ENCODE results near the gene EDAR.

DNA sequence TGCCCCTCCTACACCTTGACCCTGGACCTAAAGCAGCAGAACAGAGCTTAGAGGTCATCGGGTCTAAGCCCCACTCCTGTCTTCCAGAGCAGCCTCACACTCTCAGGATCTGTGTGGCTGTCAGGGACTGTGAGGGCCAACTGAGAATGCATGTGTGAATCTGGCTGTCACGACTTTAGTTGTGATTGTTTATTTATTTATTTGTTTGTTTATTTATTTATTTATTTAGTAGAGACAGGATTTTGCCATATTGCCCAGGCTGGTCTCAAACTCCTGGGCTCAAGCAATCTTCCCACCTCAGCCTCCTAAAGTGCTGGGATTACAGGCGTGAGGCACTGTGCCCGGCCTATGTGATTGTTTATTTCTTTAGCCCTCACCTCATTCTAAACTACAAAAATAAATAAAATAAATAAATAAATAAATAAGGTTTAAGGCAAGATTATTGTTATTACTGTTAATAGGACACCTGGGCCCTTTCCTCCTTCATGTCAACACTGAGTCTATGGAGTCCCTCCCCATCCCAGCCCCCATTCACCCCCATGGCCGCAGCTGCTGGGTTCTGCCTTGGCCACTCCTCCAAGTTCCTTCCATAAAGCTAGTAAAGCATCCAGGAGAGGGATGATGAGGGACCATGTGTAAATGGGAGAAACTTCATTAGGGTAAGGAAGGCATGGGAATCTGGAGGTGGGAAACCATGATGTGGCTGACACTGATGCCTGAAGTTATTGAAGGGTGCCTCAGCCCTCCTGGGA is 39.9 kb upstream of the EDAR start:
- TF ChIP-seq, protein P1, sequence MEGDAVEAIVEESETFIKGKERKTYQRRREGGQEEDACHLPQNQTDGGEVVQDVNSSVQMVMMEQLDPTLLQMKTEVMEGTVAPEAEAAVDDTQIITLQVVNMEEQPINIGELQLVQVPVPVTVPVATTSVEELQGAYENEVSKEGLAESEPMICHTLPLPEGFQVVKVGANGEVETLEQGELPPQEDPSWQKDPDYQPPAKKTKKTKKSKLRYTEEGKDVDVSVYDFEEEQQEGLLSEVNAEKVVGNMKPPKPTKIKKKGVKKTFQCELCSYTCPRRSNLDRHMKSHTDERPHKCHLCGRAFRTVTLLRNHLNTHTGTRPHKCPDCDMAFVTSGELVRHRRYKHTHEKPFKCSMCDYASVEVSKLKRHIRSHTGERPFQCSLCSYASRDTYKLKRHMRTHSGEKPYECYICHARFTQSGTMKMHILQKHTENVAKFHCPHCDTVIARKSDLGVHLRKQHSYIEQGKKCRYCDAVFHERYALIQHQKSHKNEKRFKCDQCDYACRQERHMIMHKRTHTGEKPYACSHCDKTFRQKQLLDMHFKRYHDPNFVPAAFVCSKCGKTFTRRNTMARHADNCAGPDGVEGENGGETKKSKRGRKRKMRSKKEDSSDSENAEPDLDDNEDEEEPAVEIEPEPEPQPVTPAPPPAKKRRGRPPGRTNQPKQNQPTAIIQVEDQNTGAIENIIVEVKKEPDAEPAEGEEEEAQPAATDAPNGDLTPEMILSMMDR (IDR thresholded peaks at IDR 0.05; ENCODE audit: insufficient read depth, low read length): no peak
- TF ChIP-seq POLR2AphosphoS5 (IDR thresholded peaks at IDR 0.05; ENCODE audit: low read depth): no peak
- TF ChIP-seq, protein P2, sequence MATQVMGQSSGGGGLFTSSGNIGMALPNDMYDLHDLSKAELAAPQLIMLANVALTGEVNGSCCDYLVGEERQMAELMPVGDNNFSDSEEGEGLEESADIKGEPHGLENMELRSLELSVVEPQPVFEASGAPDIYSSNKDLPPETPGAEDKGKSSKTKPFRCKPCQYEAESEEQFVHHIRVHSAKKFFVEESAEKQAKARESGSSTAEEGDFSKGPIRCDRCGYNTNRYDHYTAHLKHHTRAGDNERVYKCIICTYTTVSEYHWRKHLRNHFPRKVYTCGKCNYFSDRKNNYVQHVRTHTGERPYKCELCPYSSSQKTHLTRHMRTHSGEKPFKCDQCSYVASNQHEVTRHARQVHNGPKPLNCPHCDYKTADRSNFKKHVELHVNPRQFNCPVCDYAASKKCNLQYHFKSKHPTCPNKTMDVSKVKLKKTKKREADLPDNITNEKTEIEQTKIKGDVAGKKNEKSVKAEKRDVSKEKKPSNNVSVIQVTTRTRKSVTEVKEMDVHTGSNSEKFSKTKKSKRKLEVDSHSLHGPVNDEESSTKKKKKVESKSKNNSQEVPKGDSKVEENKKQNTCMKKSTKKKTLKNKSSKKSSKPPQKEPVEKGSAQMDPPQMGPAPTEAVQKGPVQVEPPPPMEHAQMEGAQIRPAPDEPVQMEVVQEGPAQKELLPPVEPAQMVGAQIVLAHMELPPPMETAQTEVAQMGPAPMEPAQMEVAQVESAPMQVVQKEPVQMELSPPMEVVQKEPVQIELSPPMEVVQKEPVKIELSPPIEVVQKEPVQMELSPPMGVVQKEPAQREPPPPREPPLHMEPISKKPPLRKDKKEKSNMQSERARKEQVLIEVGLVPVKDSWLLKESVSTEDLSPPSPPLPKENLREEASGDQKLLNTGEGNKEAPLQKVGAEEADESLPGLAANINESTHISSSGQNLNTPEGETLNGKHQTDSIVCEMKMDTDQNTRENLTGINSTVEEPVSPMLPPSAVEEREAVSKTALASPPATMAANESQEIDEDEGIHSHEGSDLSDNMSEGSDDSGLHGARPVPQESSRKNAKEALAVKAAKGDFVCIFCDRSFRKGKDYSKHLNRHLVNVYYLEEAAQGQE (IDR thresholded peaks at IDR 0.05; ENCODE audit: insufficient replicate concordance, low read depth): no peak
